Measurements from ENCODE around the gene NUP210.

Gene NUP210

GRCh38 chr3:13343601-13344000, 76.5 kb downstream of the NUP210 start:
- ATAC-seq: no peak
- Mint-ChIP-seq H3K4me3 (no peak overlapping the region), H3K27ac (peak overlapping the region; percentile 91), H3K36me3 (peaks cover 96% of the 10 kb centered on the region), H3K9me3 (no peaks in the 10 kb centered on the region), H3K4me1 (peaks cover 36% of the 10 kb centered on the region)
- DNase-seq (ENCODE audit: low spot score in 2 of 2): no peak

- no peak for DNase-seq (ENCODE audit: low spot score in 2 of 2)
- Mint-ChIP-seq H3K27ac (peak overlapping the region; percentile 68), H3K9me3 (no peaks in the 10 kb centered on the region), H3K36me3 (peaks cover 96% of the 10 kb centered on the region), H3K4me1 (peaks cover 32% of the 10 kb centered on the region), H3K4me3 (no peak overlapping the region)
- no peak for ATAC-seq
Measured at GRCh38 chr3:13341229-13341905, 78.8 kb downstream of the NUP210 start.

- Mint-ChIP-seq H3K4me1 (peaks cover 24% of the 10 kb centered on the region), H3K36me3 (peaks cover 93% of the 10 kb centered on the region), H3K9me3 (no peaks in the 10 kb centered on the region), H3K4me3 (no peak overlapping the region), H3K27ac (peak overlapping the region; percentile 20)
- ATAC-seq (no peak), DNase-seq (ENCODE audit: low spot score in 2 of 2) (no peak)
Measured at GRCh38 chr3:13339833-13340232, 80.3 kb downstream of the NUP210 start.

- no peak for DNase-seq (ENCODE audit: low spot score in 2 of 2)
- Mint-ChIP-seq H3K4me3 (no peak overlapping the region), H3K36me3 (peaks cover 93% of the 10 kb centered on the region), H3K27ac (peak overlapping the region; percentile 88), H3K4me1 (peaks cover 16% of the 10 kb centered on the region), H3K9me3 (no peaks in the 10 kb centered on the region)
- no peak for ATAC-seq
Measured at GRCh38 chr3:13338996-13339395, 81.1 kb downstream of the NUP210 start.

- peaks cover 90% of the 10 kb centered on the region for H3K36me3 Mint-ChIP-seq
- H3K9me3 Mint-ChIP-seq: no peaks in the 10 kb centered on the region
- ATAC-seq: no peak
- peaks cover 14% of the 10 kb centered on the region for H3K4me1 Mint-ChIP-seq
- no peak overlapping the region for H3K4me3 Mint-ChIP-seq
- no peak for DNase-seq (ENCODE audit: low spot score in 2 of 2)
- H3K27ac Mint-ChIP-seq: peak overlapping the region; percentile 88
Measured at GRCh38 chr3:13338231-13338630, 81.9 kb downstream of the NUP210 start.

- H3K4me1 Mint-ChIP-seq: peaks cover 14% of the 10 kb centered on the region
- peak overlapping the region; percentile 90 for H3K27ac Mint-ChIP-seq
- no peak overlapping the region for H3K4me3 Mint-ChIP-seq
- no peaks in the 10 kb centered on the region for H3K9me3 Mint-ChIP-seq
- peaks cover 91% of the 10 kb centered on the region for H3K36me3 Mint-ChIP-seq
- no peak for DNase-seq (ENCODE audit: low spot score in 2 of 2)
- no peak for ATAC-seq
Measured at GRCh38 chr3:13336592-13336991, 83.5 kb downstream of the NUP210 start.

GRCh38 chr3:13335503-13335902, 84.6 kb downstream of the NUP210 start:
- Mint-ChIP-seq H3K9me3 (no peaks in the 10 kb centered on the region), H3K4me3 (no peak overlapping the region), H3K27ac (no peak overlapping the region), H3K4me1 (peaks cover 14% of the 10 kb centered on the region), H3K36me3 (peaks cover 91% of the 10 kb centered on the region)
- DNase-seq (ENCODE audit: low spot score in 2 of 2) (no peak), ATAC-seq (no peak)

GRCh38 chr3:13335059-13335458, 85.1 kb downstream of the NUP210 start:
- ATAC-seq (no peak), DNase-seq (ENCODE audit: low spot score in 2 of 2) (no peak)
- Mint-ChIP-seq H3K36me3 (peaks cover 90% of the 10 kb centered on the region), H3K9me3 (no peaks in the 10 kb centered on the region), H3K27ac (no peak overlapping the region), H3K4me1 (peaks cover 14% of the 10 kb centered on the region), H3K4me3 (no peak overlapping the region)

GRCh38 chr3:13333236-13333897, 86.8 kb downstream of the NUP210 start:
- peak overlapping the region; percentile 62 for H3K27ac Mint-ChIP-seq
- H3K9me3 Mint-ChIP-seq: no peaks in the 10 kb centered on the region
- H3K4me1 Mint-ChIP-seq: peaks cover 11% of the 10 kb centered on the region
- no peak overlapping the region for H3K4me3 Mint-ChIP-seq
- no peak for ATAC-seq
- H3K36me3 Mint-ChIP-seq: peaks cover 91% of the 10 kb centered on the region
- DNase-seq (ENCODE audit: low spot score in 2 of 2): no peak

GRCh38 chr3:13332740-13333139, 87.4 kb downstream of the NUP210 start:
- Mint-ChIP-seq H3K4me1 (peaks cover 8% of the 10 kb centered on the region), H3K27ac (peak overlapping the region; percentile 62), H3K4me3 (no peak overlapping the region), H3K36me3 (peaks cover 91% of the 10 kb centered on the region), H3K9me3 (no peaks in the 10 kb centered on the region)
- no peak for DNase-seq (ENCODE audit: low spot score in 2 of 2)
- no peak for ATAC-seq

- DNase-seq (ENCODE audit: low spot score in 2 of 2) (no peak), ATAC-seq (no peak)
- peaks cover 3% of the 10 kb centered on the region for H3K4me1 Mint-ChIP-seq
- peaks cover 91% of the 10 kb centered on the region for H3K36me3 Mint-ChIP-seq
- H3K9me3 Mint-ChIP-seq: no peaks in the 10 kb centered on the region
- no peak overlapping the region for H3K4me3 Mint-ChIP-seq
- H3K27ac Mint-ChIP-seq: peak overlapping the region; percentile 62
Measured at GRCh38 chr3:13332158-13332557, 88.0 kb downstream of the NUP210 start.

GRCh38 chr3:13329746-13330145, 90.4 kb downstream of the NUP210 start:
- Mint-ChIP-seq H3K36me3 (peaks cover 96% of the 10 kb centered on the region), H3K27ac (peak overlapping the region; percentile 55), H3K4me3 (no peak overlapping the region), H3K9me3 (no peaks in the 10 kb centered on the region), H3K4me1 (no peaks in the 10 kb centered on the region)
- ATAC-seq (no peak), DNase-seq (ENCODE audit: low spot score in 2 of 2) (no peak)

GRCh38 chr3:13325892-13326443, 94.2 kb downstream of the NUP210 start:
- no peak for ATAC-seq
- no peaks in the 10 kb centered on the region for H3K9me3 Mint-ChIP-seq
- H3K27ac Mint-ChIP-seq: peak overlapping the region; percentile 76
- H3K36me3 Mint-ChIP-seq: peaks cover 99% of the 10 kb centered on the region
- H3K4me3 Mint-ChIP-seq: no peak overlapping the region
- DNase-seq (ENCODE audit: low spot score in 2 of 2): no peak
- H3K4me1 Mint-ChIP-seq: no peaks in the 10 kb centered on the region

GRCh38 chr3:13324835-13325501, 95.2 kb downstream of the NUP210 start:
- ATAC-seq (no peak), DNase-seq (ENCODE audit: low spot score in 2 of 2) (no peak)
- Mint-ChIP-seq H3K36me3 (peaks cover 100% of the 10 kb centered on the region), H3K27ac (peak overlapping the region; percentile 77), H3K9me3 (no peaks in the 10 kb centered on the region), H3K4me3 (no peak overlapping the region), H3K4me1 (no peaks in the 10 kb centered on the region)

GRCh38 chr3:13323822-13324221, 96.3 kb downstream of the NUP210 start:
- Mint-ChIP-seq H3K36me3 (peaks cover 100% of the 10 kb centered on the region), H3K4me1 (no peaks in the 10 kb centered on the region), H3K9me3 (no peaks in the 10 kb centered on the region), H3K27ac (peak overlapping the region; percentile 77), H3K4me3 (no peak overlapping the region)
- DNase-seq (ENCODE audit: low spot score in 2 of 2) (no peak), ATAC-seq (peak; percentile 9)

Data from stimulated activated effector memory CD8-positive, alpha-beta T cell treated with anti-CD3 and anti-CD28 coated beads, Interleukin-12 subunit alpha, Interleukin-12 subunit beta, amount 100 ng/mL, for 72 hours (primary cell).